K562 (cell line): Measurements from ENCODE around the gene MEF2C. TPM values are rescaled to one million over a fixed set of nuclear protein-coding genes. Genes with fewer than 3 reads are reported as not detected.
A peak's percentile ranks its signal among the peaks of the same experiment; 100 is the strongest.

Source experiments
- ATAC-seq: fragments of 200-7000 bp; cut with Tn5 transposase; 3 replicates; pipeline ENCODE4 v1.9.1; 2020; ENCODE audit warnings: moderate library complexity
- BruUV-seq: library from RNA; stranded (reverse); fragments of 400-500 nt; replicated peaks from 2 replicates; lab custom pipeline; 2021; lab: Mats Ljungman, UMichigan
- CTCF ChIA-PET: fragments of 300-600 bp; formaldehyde crosslinking; extraction: SDS; loops from one replicate; lab custom pipeline; 2021; ENCODE audit warnings: low intra/inter-chr PET ratio; lab: Yijun Ruan, JAX
- POLR2A ChIA-PET: fragments of 300-600, 350-650 bp; sonication (Branson Sonifier 250); formaldehyde crosslinking; extraction: SDS; loops from one replicate; lab custom pipeline; 2021; ENCODE audit warnings: antibody characterized with exemption, inconsistent platforms; lab: Yijun Ruan, JAX
- DNase-seq, 4 experiments: peaks; one replicate each; pipeline versions ENCODE4 v3.0.0 to v3.0.0-alpha.2; 2011 to 2018; ENCODE audit warnings: low spot score in 3 of 4, mixed read lengths in 3 of 4; ENCODE audit errors: extremely low read depth in 1 of 4
- FAIRE-seq: peaks from 2 replicates; lab custom pipeline; 2011; peaks lifted over from hg19 to GRCh38; lab: Jason Lieb, UNC
- H2AFZ ChIP-seq: 2 replicates; pipeline ENCODE4 v1.6.0; 2011; ENCODE audit warnings: low read depth, low read length, control low read depth, inconsistent platforms
- H3K27ac ChIP-seq: fragments of 200-600 bp; 3 replicates; pipeline ENCODE4 v1.8.0; 2011; ENCODE audit warnings: low read depth, mild to moderate bottlenecking, control low read depth, inconsistent platforms, low read length, moderate library complexity, mixed read lengths; ENCODE audit errors: extremely low read depth
- H3K27me3 ChIP-seq, 2 experiments: fragments of 300-600 bp in 1 of 2; 2 replicates in 1 of 2; 3 replicates in 1 of 2; pipeline versions ENCODE4 v1.6.0 to v1.8.0; 2011; ENCODE audit warnings: inconsistent platforms in 2 of 2, low read length in 2 of 2, mild to moderate bottlenecking in 1 of 2, mixed read lengths in 1 of 2, moderate library complexity in 1 of 2; ENCODE audit not compliant: control insufficient read depth in 2 of 2, insufficient read depth in 2 of 2
- H3K36me3 ChIP-seq: fragments of 300-600 bp; 3 replicates; pipeline ENCODE4 v1.8.0; 2011; ENCODE audit warnings: mild to moderate bottlenecking, low read length, inconsistent platforms; ENCODE audit not compliant: control insufficient read depth, insufficient read depth
- H3K4me1 ChIP-seq, 2 experiments: fragments of 200-600 bp in 1 of 2; replicated peaks in 1 of 2; 2 replicates in 1 of 2; 3 replicates in 1 of 2; pipeline versions ENCODE4 v1.5.1 to v1.8.0; 2011; ENCODE audit warnings: inconsistent platforms in 2 of 2, low read length in 2 of 2, mild to moderate bottlenecking in 1 of 2, mixed read lengths in 1 of 2, moderate library complexity in 1 of 2; ENCODE audit not compliant: control insufficient read depth in 2 of 2, insufficient read depth in 2 of 2
- H3K4me2 ChIP-seq: 2 replicates; pipeline ENCODE4 v1.6.1; 2011; ENCODE audit warnings: low read length, control low read depth, inconsistent platforms, mixed read lengths; ENCODE audit not compliant: insufficient read depth
- H3K4me3 ChIP-seq: fragments of 200-600 bp; sonication (generic), shearing (Covaris generic); 2 replicates; pipeline ENCODE4 v1.5.1; 2016; ENCODE audit warnings: control low read depth, inconsistent platforms
- H3K79me2 ChIP-seq: fragments of 200-600 bp; 3 replicates; pipeline ENCODE4 v1.8.0; 2011; ENCODE audit warnings: low read length, inconsistent platforms; ENCODE audit not compliant: control insufficient read depth, insufficient read depth
- H3K9ac ChIP-seq, 2 experiments: 2 replicates each; pipeline versions ENCODE4 v1.6.0 to v1.6.1; 2011; ENCODE audit warnings: low read depth in 2 of 2, low read length in 2 of 2, control low read depth in 1 of 2, inconsistent platforms in 1 of 2, mild to moderate bottlenecking in 1 of 2, mixed read lengths in 1 of 2; ENCODE audit not compliant: insufficient read depth in 1 of 2
- H3K9me1 ChIP-seq: one replicate; pipeline ENCODE4 v1.6.0; 2011; ENCODE audit warnings: inconsistent platforms, mild to moderate bottlenecking, low read length, moderate library complexity; ENCODE audit not compliant: control insufficient read depth, insufficient read depth
- H3K9me3 ChIP-seq: replicated peaks from 2 replicates; pipeline ENCODE4 v1.5.1; 2011; ENCODE audit warnings: low read depth, low read length, inconsistent platforms; ENCODE audit not compliant: control insufficient read depth, insufficient read depth
- H4K20me1 ChIP-seq: replicated peaks from 2 replicates; pipeline ENCODE4 v1.6.1; 2011; ENCODE audit warnings: low read length, inconsistent platforms, mixed read lengths; ENCODE audit not compliant: control insufficient read depth, insufficient read depth
- HLTF ChIP-seq: fragments of 450-650 bp; IDR thresholded peaks from 2 replicates; pipeline ENCODE4 v1.6.1; 2016
- in situ Hi-C: fragments of 300-500 bp; cut with MboI; formaldehyde crosslinking; loops from 4 replicates; pipeline ENCODE4 v1.15.0; 2018; ENCODE audit warnings: inconsistent platforms, mixed read lengths
- intact Hi-C: fragments of 100-400 bp; cut with micrococcal nuclease; formaldehyde crosslinking; loops from 2 replicates; pipeline ENCODE4 v1.14.2; 2022
- polyA plus RNA-seq, 8 experiments: library from polyadenylated mRNA; depleted of rRNA in 4 of 8; stranded (reverse) in 5 of 8; unstranded in 3 of 8; fragments of >200 nt; fragmentation: Nextera tagmentation in 2 of 8; fragmentation: Illumina TruSeq in 1 of 8; extraction: Ambion mirVana in 2 of 8; extraction: Trizol in 1 of 8; gene quantifications; 2 replicates each; pipeline versions ENCODE4 v1.2.1 to v1.2.3, GENCODE V29; 2011 to 2014; ENCODE audit warnings: inconsistent platforms in 1 of 8, missing spikeins in 1 of 8
- total RNA-seq, 7 experiments: library from RNA; depleted of rRNA in 6 of 7; stranded (reverse); fragments of >200 nt in 6 of 7; fragmentation: Illumina TruSeq in 2 of 7; extraction: Trizol in 2 of 7; gene quantifications; 2 replicates each; pipeline versions ENCODE4 v1.2.1 to v1.2.3, GENCODE V29; 2011 to 2021; ENCODE audit warnings: low replicate concordance in 1 of 7
- TF ChIP-seq, protein P1 (sequence below), 2 experiments: IDR thresholded peaks in 1 of 2; conservative IDR thresholded peaks in 1 of 2; 2 replicates each; pipeline ENCODE4 v1.6.1; 2016; ENCODE audit warnings: low read depth in 2 of 2, mild to moderate bottlenecking in 1 of 2, missing compliant biosample characterization in 1 of 2, missing genetic modification characterization in 1 of 2, moderate library complexity in 1 of 2
- TF ChIP-seq, protein P2 (sequence below): fragments of 450-650 bp; IDR thresholded peaks from 2 replicates; pipeline ENCODE4 v1.6.1; 2016

MEF2C gene
- total and polyA plus RNA-seq, 9 of the 15 experiments (the other 6 are each of a cell fraction or from before 2014, with no cell fraction given) = 25.1 to 67.8 (median 58.3) TPM

DNA sequence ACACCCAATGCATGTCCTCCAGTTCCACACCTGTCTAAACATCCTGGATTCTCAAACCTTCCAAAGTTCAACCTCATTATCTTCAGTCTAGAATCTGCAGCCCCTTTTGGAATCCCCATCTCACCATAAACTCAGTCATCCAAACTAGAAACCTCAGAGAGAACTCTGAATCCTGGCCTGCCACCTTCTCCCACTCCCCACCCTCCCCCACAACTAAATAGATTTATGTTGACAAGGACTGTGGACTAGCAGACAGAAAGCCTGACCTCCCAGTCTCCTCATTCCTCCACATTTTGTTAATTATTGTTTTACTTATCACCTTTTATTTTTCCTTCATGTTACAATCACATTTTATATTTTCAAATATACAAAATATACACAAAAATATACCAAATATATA, 76.6 kb downstream of the MEF2C start:
- peaks cover 29% of the 10 kb centered on the region; the same call in 2 of the 3 replicates for H3K79me2 ChIP-seq
- H3K9ac ChIP-seq = no peak overlapping the region
- H3K36me3 ChIP-seq = peaks cover 31% of the 10 kb centered on the region
- peak; percentile 74 for ATAC-seq
- ChIA-PET POLR2A (no interaction called here), CTCF (no interaction called here)
- no TSS peak for BruUV-seq
- H3K27me3 ChIP-seq = no peaks in the 10 kb centered on the region
- no peak overlapping the region for H3K27ac ChIP-seq
- intact Hi-C loops (no loop called here), in situ Hi-C loops (no loop called here)
- TF ChIP-seq, protein P1, sequence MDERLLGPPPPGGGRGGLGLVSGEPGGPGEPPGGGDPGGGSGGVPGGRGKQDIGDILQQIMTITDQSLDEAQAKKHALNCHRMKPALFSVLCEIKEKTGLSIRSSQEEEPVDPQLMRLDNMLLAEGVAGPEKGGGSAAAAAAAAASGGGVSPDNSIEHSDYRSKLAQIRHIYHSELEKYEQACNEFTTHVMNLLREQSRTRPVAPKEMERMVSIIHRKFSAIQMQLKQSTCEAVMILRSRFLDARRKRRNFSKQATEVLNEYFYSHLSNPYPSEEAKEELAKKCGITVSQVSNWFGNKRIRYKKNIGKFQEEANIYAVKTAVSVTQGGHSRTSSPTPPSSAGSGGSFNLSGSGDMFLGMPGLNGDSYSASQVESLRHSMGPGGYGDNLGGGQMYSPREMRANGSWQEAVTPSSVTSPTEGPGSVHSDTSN (CRISPR knock-in tag; IDR thresholded peaks at IDR 0.05; ENCODE audit: low read depth) = no peak
- TF ChIP-seq, protein P1 (tag; conservative IDR thresholded peaks at IDR 0.05; ENCODE audit: low read depth) = peak; percentile 57; the same call in 1 of the 2 replicates
- TF ChIP-seq, protein P2, sequence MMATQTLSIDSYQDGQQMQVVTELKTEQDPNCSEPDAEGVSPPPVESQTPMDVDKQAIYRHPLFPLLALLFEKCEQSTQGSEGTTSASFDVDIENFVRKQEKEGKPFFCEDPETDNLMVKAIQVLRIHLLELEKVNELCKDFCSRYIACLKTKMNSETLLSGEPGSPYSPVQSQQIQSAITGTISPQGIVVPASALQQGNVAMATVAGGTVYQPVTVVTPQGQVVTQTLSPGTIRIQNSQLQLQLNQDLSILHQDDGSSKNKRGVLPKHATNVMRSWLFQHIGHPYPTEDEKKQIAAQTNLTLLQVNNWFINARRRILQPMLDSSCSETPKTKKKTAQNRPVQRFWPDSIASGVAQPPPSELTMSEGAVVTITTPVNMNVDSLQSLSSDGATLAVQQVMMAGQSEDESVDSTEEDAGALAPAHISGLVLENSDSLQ = 0 out of 2 replicates have a peak, but pooled peaks have one; percentile 12
- TF ChIP-seq HLTF = no peak
- H3K4me1 ChIP-seq = no peaks in the 10 kb centered on the region
- no peaks in the 10 kb centered on the region; the same call in 1 of the 2 replicates for H3K9me3 ChIP-seq
- no peaks in the 10 kb centered on the region for H4K20me1 ChIP-seq
- H3K4me2 ChIP-seq = no peak overlapping the region
- H3K4me3 ChIP-seq = no peak overlapping the region
- no peak overlapping the region for H2AFZ ChIP-seq
- no peak for FAIRE-seq
- H3K9me1 ChIP-seq = no peaks in the 10 kb centered on the region
- DNase-seq = peak in 1 of 4 experiments; percentile 47
